ENCODE measurements around the gene SMAD2.

SMAD2 gene

DNA sequence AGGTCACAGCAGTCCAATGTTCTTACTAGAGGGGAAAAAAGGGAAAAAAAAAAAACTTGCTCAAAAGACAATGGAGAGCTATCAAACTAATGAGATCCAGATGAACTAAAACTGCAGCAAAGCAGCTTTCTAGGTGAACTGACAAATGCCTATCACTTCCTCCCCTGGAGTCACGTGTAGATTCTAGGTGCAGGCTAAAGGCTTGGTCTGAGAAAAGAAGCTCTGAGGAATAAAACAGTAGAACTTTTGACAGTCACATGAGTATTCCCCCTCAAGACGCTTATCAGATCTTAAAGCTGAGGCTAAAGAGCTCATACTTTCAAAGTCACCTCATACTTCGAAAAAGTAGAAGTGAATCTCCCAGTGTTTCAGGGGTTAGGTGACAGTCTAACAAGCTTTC lies 42.3 kb downstream of the SMAD2 start:
- no peak overlapping the region for H3K9ac ChIP-seq (ENCODE audit: low read depth, low read length)
- H3K4me3 ChIP-seq (ENCODE audit: low read length): no peak overlapping the region
- H3K27me3 ChIP-seq (ENCODE audit: control insufficient read depth, insufficient read depth, low read length): no peaks in the 10 kb centered on the region
- H3K36me3 ChIP-seq (ENCODE audit: insufficient read depth, low read length): peaks cover 7% of the 10 kb centered on the region
- no peaks in the 10 kb centered on the region for H3K9me3 ChIP-seq (replicated peaks; ENCODE audit: low read length)
- H3K4me2 ChIP-seq (ENCODE audit: low read length): no peak overlapping the region
- H3K4me1 ChIP-seq (ENCODE audit: control insufficient read depth, insufficient read depth, low read length): peaks cover 16% of the 10 kb centered on the region

DNA sequence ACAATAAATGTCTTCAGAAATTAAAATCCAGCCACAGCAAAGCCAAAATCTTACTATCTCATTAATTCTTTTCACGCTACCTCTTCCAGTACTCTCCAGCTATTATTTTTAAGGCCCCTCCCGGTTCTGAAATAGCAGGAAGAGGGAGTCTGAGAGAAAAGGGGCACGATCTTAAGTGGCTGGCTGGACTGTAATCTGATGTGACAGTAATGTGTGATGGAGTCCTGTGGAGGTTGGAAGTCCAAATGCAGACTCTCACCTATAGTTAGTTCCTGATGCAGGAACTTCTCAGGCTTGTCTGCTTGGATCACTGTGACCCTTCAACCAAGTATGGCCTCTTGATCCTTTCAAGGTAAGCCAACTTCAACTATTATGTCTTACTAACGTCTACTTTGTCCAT lies 43.2 kb downstream of the SMAD2 start:
- no peak overlapping the region for H3K4me3 ChIP-seq (ENCODE audit: low read length)
- H3K9ac ChIP-seq (ENCODE audit: low read depth, low read length): no peak overlapping the region
- no peaks in the 10 kb centered on the region for H3K27me3 ChIP-seq (ENCODE audit: control insufficient read depth, insufficient read depth, low read length)

DNA sequence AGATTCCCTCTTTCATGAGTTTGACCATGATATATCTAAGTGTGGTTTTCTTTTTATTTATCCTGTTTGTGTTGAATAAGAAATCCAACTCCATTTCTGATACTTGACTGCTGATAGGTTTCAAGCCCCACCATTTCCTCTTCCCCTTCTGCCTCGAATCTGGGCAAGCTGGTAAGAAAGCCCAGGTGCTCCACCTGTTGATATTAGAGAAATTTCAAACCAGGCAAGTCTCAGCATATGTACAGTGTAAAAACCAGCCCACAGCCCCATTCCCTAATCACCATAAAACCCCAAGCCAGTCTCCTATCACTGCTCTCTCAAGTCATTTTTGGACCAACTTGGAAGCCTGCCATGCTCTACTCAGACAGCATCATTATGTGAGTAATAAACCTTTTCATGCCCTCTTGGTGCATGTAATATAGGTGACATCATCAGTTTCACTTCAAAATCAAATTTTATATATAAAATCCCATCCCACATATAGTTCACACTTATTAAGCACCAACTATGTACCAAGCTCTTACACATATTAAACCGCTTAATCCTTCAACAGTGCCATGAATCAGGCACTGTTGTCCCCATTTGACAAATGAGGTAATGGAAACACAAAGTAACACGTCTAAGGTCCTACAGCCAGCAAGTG lies 46.6 kb downstream of the SMAD2 start:
- Histone ChIP-seq H3K36me3 (ENCODE audit: insufficient read depth, low read length) (peaks cover 9% of the 10 kb centered on the region), H3K4me1 (ENCODE audit: control insufficient read depth, insufficient read depth, low read length) (peaks cover 35% of the 10 kb centered on the region), H3K4me3 (ENCODE audit: low read length) (no peak overlapping the region), H3K9ac (ENCODE audit: low read depth, low read length) (no peak overlapping the region), H3K27me3 (ENCODE audit: control insufficient read depth, insufficient read depth, low read length) (no peaks in the 10 kb centered on the region), H3K4me2 (ENCODE audit: low read length) (peak overlapping the region; percentile 16), H3K9me3 (replicated peaks; ENCODE audit: low read length) (no peaks in the 10 kb centered on the region)

More for the DNA sequence above, 43.2 kb downstream of the SMAD2 start:
- no peaks in the 10 kb centered on the region for H3K9me3 ChIP-seq (replicated peaks; ENCODE audit: low read length)
- H3K36me3 ChIP-seq (ENCODE audit: insufficient read depth, low read length): peaks cover 7% of the 10 kb centered on the region
- no peak overlapping the region for H3K4me2 ChIP-seq (ENCODE audit: low read length)
- H3K4me1 ChIP-seq (ENCODE audit: control insufficient read depth, insufficient read depth, low read length): peaks cover 23% of the 10 kb centered on the region

DNA sequence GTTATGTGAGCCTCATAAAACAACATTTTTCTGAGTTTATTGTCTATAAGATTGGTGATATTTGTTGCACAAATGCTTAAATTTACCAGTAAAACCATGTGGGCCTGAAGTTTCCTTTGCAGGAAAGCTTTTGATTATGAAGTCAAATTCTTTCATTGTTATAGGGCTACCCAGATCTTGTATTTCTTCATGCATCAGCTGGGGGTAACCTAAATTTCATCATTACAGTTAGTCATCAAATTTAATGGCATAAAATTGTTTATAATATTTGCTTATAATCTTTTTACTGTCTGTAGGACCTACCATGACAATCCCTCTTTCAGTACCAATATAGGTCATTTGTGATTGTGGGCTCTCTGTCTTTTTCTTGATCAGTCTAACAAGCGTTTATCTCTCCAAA lies 47.8 kb downstream of the SMAD2 start:
- Histone ChIP-seq H3K9ac (ENCODE audit: low read depth, low read length) (no peak overlapping the region), H3K4me1 (ENCODE audit: control insufficient read depth, insufficient read depth, low read length) (peaks cover 35% of the 10 kb centered on the region), H3K9me3 (replicated peaks; ENCODE audit: low read length) (no peaks in the 10 kb centered on the region), H3K27me3 (ENCODE audit: control insufficient read depth, insufficient read depth, low read length) (no peaks in the 10 kb centered on the region), H3K4me3 (ENCODE audit: low read length) (no peak overlapping the region), H3K36me3 (ENCODE audit: insufficient read depth, low read length) (peaks cover 6% of the 10 kb centered on the region), H3K4me2 (ENCODE audit: low read length) (peak overlapping the region; percentile 54)

DNA sequence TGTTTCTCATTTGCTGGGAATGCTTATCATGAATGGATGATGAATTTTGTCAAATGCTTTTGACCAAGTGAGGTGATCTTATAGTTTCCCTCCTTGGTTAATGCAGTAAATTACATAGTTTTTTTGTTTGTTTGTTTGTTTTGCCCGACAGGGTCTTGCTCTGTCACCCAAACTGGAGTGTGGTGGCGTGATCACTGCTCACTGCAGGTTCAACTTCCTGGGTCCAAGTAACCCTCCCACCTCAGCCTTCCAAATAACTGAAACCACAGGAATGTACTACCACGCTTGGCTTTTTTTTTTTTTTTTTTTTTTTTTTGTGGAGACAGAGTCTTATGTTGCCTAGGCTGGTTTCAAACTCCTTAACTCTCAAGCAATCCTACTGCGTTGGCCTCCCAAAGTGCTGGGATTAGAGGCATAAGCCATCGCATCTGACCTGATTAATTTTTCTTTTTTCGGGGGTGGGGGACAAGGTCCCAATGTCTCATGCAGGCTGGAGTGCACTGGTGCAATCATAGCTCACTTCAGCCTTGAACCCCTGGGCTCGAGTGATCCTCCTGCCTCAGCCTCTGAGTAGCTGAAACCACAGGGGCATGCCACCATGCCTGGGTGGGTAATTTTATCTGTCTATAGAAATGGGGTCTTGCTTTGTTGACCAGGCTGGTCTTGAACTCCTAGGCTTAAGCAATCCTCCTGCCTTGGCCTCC lies 48.6 kb downstream of the SMAD2 start:
- H3K36me3 ChIP-seq (ENCODE audit: insufficient read depth, low read length): peaks cover 5% of the 10 kb centered on the region
- H3K4me1 ChIP-seq (ENCODE audit: control insufficient read depth, insufficient read depth, low read length): peaks cover 35% of the 10 kb centered on the region
- no peak overlapping the region for H3K9ac ChIP-seq (ENCODE audit: low read depth, low read length)

DNA sequence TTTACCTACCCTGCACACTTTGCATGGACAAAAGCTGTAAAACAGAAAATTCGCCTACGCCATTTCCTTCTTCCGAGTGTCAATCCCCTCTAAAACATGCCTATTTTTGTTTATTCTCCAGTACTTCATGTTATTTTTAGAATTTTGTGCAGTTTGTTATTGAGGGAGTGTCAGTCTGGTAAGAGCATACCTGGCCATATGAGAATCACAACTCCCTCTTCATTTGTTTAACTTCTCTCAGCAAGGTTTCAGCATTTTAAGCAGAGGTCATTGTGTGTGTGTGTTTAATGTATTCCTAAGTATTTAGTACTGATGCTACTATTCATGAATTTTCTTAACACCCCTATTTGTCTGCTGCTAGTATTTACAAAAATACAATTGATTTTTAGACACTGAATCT lies 49.4 kb downstream of the SMAD2 start:
- Histone ChIP-seq H3K4me1 (ENCODE audit: control insufficient read depth, insufficient read depth, low read length) (peaks cover 35% of the 10 kb centered on the region), H3K4me2 (ENCODE audit: low read length) (no peak overlapping the region), H3K27me3 (ENCODE audit: control insufficient read depth, insufficient read depth, low read length) (no peaks in the 10 kb centered on the region), H3K36me3 (ENCODE audit: insufficient read depth, low read length) (peaks cover 5% of the 10 kb centered on the region), H3K9me3 (replicated peaks; ENCODE audit: low read length) (no peaks in the 10 kb centered on the region), H3K4me3 (ENCODE audit: low read length) (no peak overlapping the region), H3K9ac (ENCODE audit: low read depth, low read length) (no peak overlapping the region)

More for the DNA sequence above, 48.6 kb downstream of the SMAD2 start:
- Histone ChIP-seq H3K27me3 (ENCODE audit: control insufficient read depth, insufficient read depth, low read length) (no peaks in the 10 kb centered on the region), H3K4me3 (ENCODE audit: low read length) (peak overlapping the region; percentile 35), H3K9me3 (replicated peaks; ENCODE audit: low read length) (no peaks in the 10 kb centered on the region), H3K4me2 (ENCODE audit: low read length) (peak overlapping the region; percentile 54)

DNA sequence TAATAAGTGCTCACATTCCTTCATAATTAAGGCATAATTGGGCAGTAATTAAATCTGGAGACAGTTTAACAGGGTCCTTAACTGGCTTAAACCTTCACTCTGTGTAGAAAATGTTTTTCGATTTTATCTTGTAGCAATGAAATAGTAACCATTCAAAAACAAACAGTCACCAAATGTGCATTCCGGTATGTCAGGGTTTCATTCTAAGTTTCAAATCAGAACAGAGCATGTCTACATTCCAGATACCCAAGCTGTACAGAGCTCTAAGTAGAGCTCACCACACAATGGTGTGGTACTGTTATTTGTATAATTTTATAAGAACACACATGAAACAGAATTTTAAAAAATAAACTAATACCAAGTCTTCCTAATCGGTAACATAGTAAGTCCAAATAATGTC lies 52.6 kb downstream of the SMAD2 start:
- H3K27me3 ChIP-seq (ENCODE audit: control insufficient read depth, insufficient read depth, low read length): no peaks in the 10 kb centered on the region
- no peak overlapping the region for H3K4me3 ChIP-seq (ENCODE audit: low read length)
- H3K4me2 ChIP-seq (ENCODE audit: low read length): no peak overlapping the region
- H3K9me3 ChIP-seq (replicated peaks; ENCODE audit: low read length): no peaks in the 10 kb centered on the region
- peaks cover 5% of the 10 kb centered on the region for H3K36me3 ChIP-seq (ENCODE audit: insufficient read depth, low read length)
- H3K9ac ChIP-seq (ENCODE audit: low read depth, low read length): no peak overlapping the region
- H3K4me1 ChIP-seq (ENCODE audit: control insufficient read depth, insufficient read depth, low read length): peaks cover 27% of the 10 kb centered on the region

DNA sequence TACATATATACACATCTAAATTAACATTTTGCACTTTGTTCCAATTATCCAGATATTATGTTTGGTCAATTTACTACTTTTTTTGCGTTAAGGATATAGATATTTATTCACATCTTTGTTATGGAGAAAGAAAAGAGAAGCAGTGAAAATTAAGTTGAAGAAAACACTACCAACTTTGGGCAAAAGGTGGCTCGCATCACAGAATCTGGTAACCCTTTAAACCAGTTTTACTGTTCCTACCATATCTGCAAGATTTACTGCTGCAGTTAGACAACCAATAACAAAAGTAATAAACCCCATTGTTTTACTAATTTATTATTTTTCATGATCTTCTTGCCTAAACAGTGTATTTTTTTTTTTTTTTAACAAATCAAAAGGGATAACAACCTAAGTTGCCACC lies 53.6 kb downstream of the SMAD2 start:
- Histone ChIP-seq H3K9me3 (replicated peaks; ENCODE audit: low read length) (no peaks in the 10 kb centered on the region), H3K4me2 (ENCODE audit: low read length) (no peak overlapping the region), H3K4me3 (ENCODE audit: low read length) (no peak overlapping the region), H3K27me3 (ENCODE audit: control insufficient read depth, insufficient read depth, low read length) (no peaks in the 10 kb centered on the region), H3K9ac (ENCODE audit: low read depth, low read length) (no peak overlapping the region), H3K36me3 (ENCODE audit: insufficient read depth, low read length) (peaks cover 5% of the 10 kb centered on the region), H3K4me1 (ENCODE audit: control insufficient read depth, insufficient read depth, low read length) (peaks cover 18% of the 10 kb centered on the region)

DNA sequence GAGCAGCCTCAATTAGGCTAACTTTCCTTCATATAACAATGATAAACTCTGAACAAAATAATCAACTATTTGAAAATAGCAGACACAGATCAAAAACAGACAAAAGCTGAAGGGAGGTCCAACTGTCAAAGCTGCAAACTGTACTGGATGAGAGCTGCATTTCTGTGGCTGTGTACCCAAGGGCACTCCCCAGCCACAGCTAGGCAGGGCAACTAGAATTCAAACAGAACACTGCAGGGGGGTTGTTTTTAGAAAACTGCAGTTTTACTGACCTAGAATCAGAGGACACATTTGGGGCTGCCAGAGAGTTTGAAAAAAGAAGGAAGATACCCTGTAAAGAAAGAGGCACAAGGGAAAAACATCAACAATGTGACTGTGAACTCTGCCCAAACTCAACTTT lies 56.8 kb downstream of the SMAD2 start:
- H3K36me3 ChIP-seq (ENCODE audit: insufficient read depth, low read length): no peaks in the 10 kb centered on the region
- H3K4me2 ChIP-seq (ENCODE audit: low read length): no peak overlapping the region
- peaks cover 15% of the 10 kb centered on the region for H3K4me1 ChIP-seq (ENCODE audit: control insufficient read depth, insufficient read depth, low read length)
- H3K9ac ChIP-seq (ENCODE audit: low read depth, low read length): no peak overlapping the region
- H3K27me3 ChIP-seq (ENCODE audit: control insufficient read depth, insufficient read depth, low read length): no peaks in the 10 kb centered on the region
- no peak overlapping the region for H3K4me3 ChIP-seq (ENCODE audit: low read length)
- H3K9me3 ChIP-seq (replicated peaks; ENCODE audit: low read length): no peaks in the 10 kb centered on the region

DNA sequence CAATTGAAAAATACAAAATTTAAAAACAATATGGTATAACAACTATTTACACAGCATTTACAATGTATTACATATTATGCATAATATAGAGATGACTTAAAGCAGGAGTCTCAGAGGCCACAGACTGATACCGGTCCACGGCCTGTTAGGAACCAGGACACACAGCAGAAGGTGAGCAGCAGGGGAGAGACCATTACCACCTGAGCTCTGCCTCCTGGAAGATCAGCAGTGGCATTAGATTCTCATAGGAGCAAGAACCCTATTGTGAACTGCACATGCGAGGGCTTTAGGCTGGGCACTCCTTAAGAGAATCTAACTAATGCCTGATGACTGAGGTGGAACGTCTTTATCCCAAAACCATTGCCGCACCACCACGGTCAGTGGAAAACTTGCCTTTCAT lies 58.0 kb downstream of the SMAD2 start:
- no peak overlapping the region for H3K4me2 ChIP-seq (ENCODE audit: low read length)
- H3K9me3 ChIP-seq (replicated peaks; ENCODE audit: low read length): no peaks in the 10 kb centered on the region
- H3K9ac ChIP-seq (ENCODE audit: low read depth, low read length): no peak overlapping the region
- H3K4me1 ChIP-seq (ENCODE audit: control insufficient read depth, insufficient read depth, low read length): peaks cover 15% of the 10 kb centered on the region
- no peak overlapping the region for H3K4me3 ChIP-seq (ENCODE audit: low read length)
- no peaks in the 10 kb centered on the region for H3K36me3 ChIP-seq (ENCODE audit: insufficient read depth, low read length)
- no peaks in the 10 kb centered on the region for H3K27me3 ChIP-seq (ENCODE audit: control insufficient read depth, insufficient read depth, low read length)

DNA sequence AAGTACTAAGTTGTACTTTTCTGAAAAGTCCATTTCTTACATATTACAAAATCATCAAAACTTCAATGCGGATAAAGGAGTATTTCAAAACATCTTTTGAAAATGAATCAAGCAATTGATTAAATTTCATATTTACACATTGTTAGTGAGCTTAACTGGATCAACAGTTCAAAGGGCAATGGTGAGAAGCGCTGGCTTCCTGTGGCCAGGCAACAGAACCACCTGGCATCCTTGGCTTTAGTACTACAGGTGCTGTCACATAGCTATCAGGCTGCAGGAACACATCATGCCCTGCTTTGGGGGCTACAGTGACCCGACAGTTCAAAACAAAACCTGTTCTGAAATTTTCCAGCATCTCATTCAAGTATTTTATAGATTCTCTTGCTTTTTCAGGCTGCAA lies 59.2 kb downstream of the SMAD2 start:
- Histone ChIP-seq H3K9me3 (replicated peaks; ENCODE audit: low read length) (no peaks in the 10 kb centered on the region), H3K4me1 (ENCODE audit: control insufficient read depth, insufficient read depth, low read length) (peaks cover 15% of the 10 kb centered on the region), H3K36me3 (ENCODE audit: insufficient read depth, low read length) (no peaks in the 10 kb centered on the region), H3K4me2 (ENCODE audit: low read length) (no peak overlapping the region), H3K27me3 (ENCODE audit: control insufficient read depth, insufficient read depth, low read length) (no peaks in the 10 kb centered on the region), H3K9ac (ENCODE audit: low read depth, low read length) (no peak overlapping the region), H3K4me3 (ENCODE audit: low read length) (no peak overlapping the region)

DNA sequence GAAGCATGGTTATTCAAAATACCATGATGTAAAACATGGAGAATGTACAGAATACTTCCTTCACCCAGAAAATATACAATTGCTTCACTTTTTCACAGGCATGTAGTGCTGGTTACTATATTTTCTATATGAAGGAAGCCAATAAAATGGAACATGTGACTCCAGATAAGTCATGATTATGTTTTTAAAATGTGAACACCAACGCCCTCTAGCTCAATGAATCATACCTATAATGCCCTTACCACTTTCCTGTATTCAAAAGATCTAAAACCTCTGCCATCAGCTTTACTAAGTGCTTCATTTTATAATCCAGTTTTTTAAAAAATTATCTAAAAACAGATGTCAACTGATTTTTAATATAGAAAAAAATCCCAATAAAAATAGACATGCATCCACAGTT lies 59.9 kb downstream of the SMAD2 start:
- no peak overlapping the region for H3K9ac ChIP-seq (ENCODE audit: low read depth, low read length)
- H3K36me3 ChIP-seq (ENCODE audit: insufficient read depth, low read length): no peaks in the 10 kb centered on the region
- peaks cover 15% of the 10 kb centered on the region for H3K4me1 ChIP-seq (ENCODE audit: control insufficient read depth, insufficient read depth, low read length)
- no peaks in the 10 kb centered on the region for H3K27me3 ChIP-seq (ENCODE audit: control insufficient read depth, insufficient read depth, low read length)
- no peaks in the 10 kb centered on the region for H3K9me3 ChIP-seq (replicated peaks; ENCODE audit: low read length)
- H3K4me3 ChIP-seq (ENCODE audit: low read length): no peak overlapping the region
- H3K4me2 ChIP-seq (ENCODE audit: low read length): no peak overlapping the region

All from skeletal muscle satellite cell (primary cell).